NCI-H128 (cell line): ENCODE measurements around the gene GRAMD1B.
A peak's percentile ranks its signal among the peaks of the same experiment; 100 is the strongest.
"Not testable (repeated sequence)": the region's sequence is repeated elsewhere in the genome, so short reads cannot be mapped to it uniquely, and the experiment has no call there.

Experiments used
- DNase-seq: peaks from one replicate; lab custom pipeline; 2025; ENCODE audit not compliant: unreplicated experiment; lab: John Stamatoyannopoulos, UW

Gene GRAMD1B

GRCh38 chr11:123624974-123625373, 194.9 kb downstream of the GRAMD1B start:
- no peak for DNase-seq

GRCh38 chr11:123628936-123629683, 199.0 kb downstream of the GRAMD1B start:
- no peak for DNase-seq

DNA sequence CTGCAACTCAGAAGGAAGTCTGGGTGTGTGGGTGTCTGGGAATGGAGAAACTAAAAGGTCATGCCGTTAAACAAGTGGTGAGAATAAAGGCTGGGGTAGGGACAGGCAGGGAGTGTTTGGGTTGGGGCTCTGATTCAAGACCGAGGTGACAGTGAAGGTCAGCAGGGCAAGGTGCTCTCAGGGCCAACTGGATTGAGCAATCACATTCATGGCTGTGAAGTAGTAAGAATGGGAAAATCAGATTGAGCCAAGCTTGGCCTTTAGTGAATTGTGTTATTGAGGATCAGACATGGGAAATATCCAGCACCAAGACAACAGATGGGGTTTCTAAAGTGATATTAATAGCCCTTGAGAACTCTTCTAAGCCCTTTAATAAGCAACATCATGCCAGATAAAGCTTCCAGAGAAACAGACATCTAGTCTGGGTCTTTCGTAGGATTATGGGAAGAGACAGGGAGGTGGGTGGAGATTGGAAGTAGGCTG, 200.1 kb downstream of the GRAMD1B start:
- no peak for DNase-seq

DNA sequence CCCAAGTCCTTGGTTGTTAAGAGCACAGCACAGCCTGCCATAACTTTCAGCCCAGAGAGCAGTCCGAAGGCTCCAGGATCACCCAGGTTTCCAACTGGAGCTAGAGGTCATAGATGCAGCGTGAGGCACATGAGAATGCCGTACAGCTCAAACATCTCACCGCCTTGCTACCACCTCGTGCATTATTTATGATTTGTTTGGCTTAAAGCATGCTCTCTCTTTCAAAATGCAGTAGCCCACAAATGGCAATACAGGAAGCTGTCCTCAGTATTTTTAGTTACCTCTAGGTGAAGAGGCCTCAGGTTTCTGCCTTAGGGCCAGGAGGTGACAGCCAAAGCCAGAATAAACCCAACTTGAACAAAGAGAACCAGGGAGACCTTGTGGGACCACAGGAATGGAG, 210.0 kb downstream of the GRAMD1B start:
- no peak for DNase-seq

DNA sequence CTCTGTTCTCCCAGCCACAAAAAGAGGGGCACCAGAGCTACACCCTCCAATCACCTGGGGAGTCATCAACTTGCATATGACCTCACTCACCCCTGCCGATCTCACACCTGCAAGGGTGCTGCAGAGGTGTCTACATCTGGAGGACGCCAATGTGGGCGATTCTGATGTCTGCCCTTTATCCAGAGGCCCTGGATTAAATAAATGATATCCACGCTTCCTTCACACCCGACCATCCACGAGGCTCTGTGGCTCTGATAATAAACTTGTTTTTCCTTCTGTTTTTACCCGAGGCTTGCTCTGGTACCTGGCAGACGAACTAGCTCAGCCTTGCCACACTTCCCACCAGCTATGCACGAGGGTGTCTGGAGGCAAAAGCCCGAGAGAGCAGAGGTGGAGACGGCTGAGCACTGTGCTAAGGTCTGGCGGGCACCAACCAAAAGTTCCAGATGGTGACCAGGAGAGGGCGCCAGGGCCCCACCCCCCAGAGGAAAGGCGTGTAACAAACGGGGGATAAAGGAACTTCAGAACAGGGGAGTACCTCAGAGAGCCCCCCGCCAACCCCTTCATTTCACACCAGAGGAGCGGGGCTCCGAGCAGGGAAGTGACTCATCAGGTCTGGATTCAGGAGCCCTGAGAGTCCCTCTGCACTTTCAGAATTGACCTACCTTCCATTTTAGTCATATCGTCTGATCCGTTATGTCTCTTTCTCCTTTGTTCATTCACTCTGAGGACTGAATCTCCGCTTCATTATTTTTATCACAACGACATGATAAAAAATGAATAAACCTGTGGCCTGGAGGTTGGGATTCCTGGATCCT, 210.8 kb downstream of the GRAMD1B start:
- peak; percentile 7 for DNase-seq

- DNase-seq = no peak
Observed at GRCh38 chr11:123641495-123641840, 211.4 kb downstream of the GRAMD1B start.

DNA sequence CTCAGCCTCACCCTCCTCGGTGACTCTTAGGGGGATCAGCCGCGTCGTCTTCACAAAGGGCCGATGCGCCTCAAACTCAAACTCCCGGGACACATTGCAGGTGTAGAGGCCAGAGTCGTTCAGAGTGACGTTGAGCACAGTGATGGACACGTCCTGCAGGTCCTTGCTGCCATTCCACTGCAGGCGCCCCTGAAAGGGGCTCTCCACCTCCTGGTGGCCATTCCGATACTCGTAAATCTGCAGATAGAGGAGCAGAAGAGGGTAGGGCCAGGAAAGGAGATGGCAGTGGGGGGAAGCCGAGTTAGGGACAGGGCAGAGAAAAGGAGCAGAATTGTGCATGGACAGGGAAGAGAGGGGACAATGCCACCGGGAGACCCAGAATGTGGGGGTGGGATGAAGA, 212.4 kb downstream of the GRAMD1B start:
- DNase-seq = no peak

- no peak for DNase-seq
Observed at GRCh38 chr11:123645286-123645975, 215.4 kb downstream of the GRAMD1B start.

GRCh38 chr11:123650901-123651300, 220.8 kb downstream of the GRAMD1B start:
- DNase-seq = no peak

GRCh38 chr11:123652599-123652998, 222.5 kb downstream of the GRAMD1B start:
- no peak for DNase-seq

GRCh38 chr11:123653483-123653826, 223.4 kb downstream of the GRAMD1B start:
- no peak for DNase-seq

GRCh38 chr11:123653827-123654565, 223.9 kb downstream of the GRAMD1B start:
- DNase-seq = no peak

DNA sequence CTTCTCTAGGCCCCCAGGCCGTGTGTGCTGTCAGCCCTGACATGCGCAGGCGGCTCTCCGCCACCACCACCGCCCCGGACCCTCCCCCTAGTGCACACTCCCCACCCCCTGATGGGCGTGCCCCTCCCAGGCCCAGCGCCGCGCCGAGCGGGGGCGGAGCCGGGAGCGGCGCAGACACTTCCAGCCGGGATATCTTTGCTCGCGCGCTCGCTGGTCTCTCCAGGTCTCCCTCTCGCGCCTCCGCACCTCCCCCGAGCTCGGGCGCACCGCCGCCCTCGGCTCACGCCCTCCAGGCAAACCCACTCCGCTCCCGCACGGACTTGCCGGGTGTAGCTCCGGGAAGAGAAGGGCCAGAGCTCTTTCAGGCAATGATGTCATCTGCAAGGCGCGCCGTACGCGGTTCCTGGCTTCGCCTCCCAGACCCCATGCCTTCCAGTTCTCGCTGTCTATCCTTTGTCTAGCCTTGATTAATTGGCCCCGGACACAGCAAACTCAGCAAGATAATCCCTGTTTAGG, 224.6 kb downstream of the GRAMD1B start, which contains the start of gene SCN3B:
Gene SCN3B (minus strand): TSS at position 59 of the 516 bp plus-strand sequence. CDS start 823 bp downstream, outside the sequence.
- peak; percentile 41 for DNase-seq

- DNase-seq = no peak
Observed at GRCh38 chr11:123659311-123659710, 229.2 kb downstream of the GRAMD1B start.

GRCh38 chr11:123659965-123660364, 229.9 kb downstream of the GRAMD1B start:
- not testable (repeated sequence) for DNase-seq

GRCh38 chr11:123665306-123665705, 235.2 kb downstream of the GRAMD1B start:
- DNase-seq = no peak

GRCh38 chr11:123670081-123670480, 240.0 kb downstream of the GRAMD1B start:
- DNase-seq = no peak

DNA sequence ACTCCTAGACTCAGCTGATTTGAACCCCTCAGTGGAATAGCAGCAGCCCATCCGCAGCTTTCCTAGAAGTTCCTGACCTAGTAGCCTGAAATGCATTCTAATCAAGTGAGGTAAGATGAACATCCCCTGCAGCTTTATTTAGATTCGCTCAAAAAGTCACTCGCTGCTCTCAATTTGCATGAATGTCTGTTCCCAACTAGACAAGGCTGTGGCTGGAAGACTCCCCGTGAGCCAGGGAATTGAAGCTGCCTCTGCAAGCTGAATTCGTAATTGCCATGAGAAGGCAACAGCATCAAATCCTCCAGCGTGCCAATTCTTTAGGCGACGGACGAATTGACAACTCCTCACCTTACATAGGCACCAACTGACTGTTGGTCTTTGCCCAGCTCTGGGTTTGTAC, 241.5 kb downstream of the GRAMD1B start:
- no peak for DNase-seq

- no peak for DNase-seq
Observed at GRCh38 chr11:123672568-123672967, 242.5 kb downstream of the GRAMD1B start.

GRCh38 chr11:123674297-123674696, 244.2 kb downstream of the GRAMD1B start:
- DNase-seq = no peak
